Cardiac muscle cell (in vitro differentiated cells and primary cell): Measurements from ENCODE around the gene OR51F2. TPM values are rescaled to one million over a fixed set of nuclear protein-coding genes. Genes with fewer than 3 reads are reported as not detected.

Experiments used
- DNase-seq, 2 donors: peaks; one replicate each; pipeline versions ENCODE4 v3.0.0 to v3.0.0-alpha.2; 2010 to 2017; ENCODE audit warnings: low read depth in 1 of 2, low spot score in 1 of 2
- H3K27ac ChIP-seq: fragments of 200-600 bp; sonication (generic); 2 replicates; pipeline ENCODE4 v1.5.1; 2016
- H3K27me3 ChIP-seq: fragments of 200-600 bp; sonication (generic); 2 replicates; pipeline ENCODE4 v1.6.0; 2016; ENCODE audit warnings: control low read depth
- H3K36me3 ChIP-seq: fragments of 200-600 bp; sonication (generic); 2 replicates; pipeline ENCODE4 v1.5.1; 2016; ENCODE audit warnings: control low read depth
- H3K4me1 ChIP-seq: fragments of 200-600 bp; sonication (generic); 2 replicates; pipeline ENCODE4 v1.8.1; 2017; ENCODE audit warnings: low read depth, mild to moderate bottlenecking, mixed run types
- H3K4me3 ChIP-seq: fragments of 200-600 bp; sonication (generic); 2 replicates; pipeline ENCODE4 v1.5.1; 2016; ENCODE audit warnings: mild to moderate bottlenecking
- H3K9me3 ChIP-seq: fragments of 200-600 bp; sonication (generic); 2 replicates; pipeline ENCODE4 v1.5.1; 2017; ENCODE audit warnings: low read depth, mild to moderate bottlenecking, control low read depth
- CTCF ChIP-seq: IDR thresholded peaks from 2 replicates; pipeline ENCODE4 v1.5.1; 2012; ENCODE audit warnings: low read depth, mild to moderate bottlenecking, low read length
- polyA plus RNA-seq: library from polyadenylated mRNA; unstranded; fragments of >200 nt; fragmentation: Nextera tagmentation; extraction: Ambion mirVana; gene quantifications from 2 replicates; pipeline ENCODE4 v1.2.1, GENCODE V29; 2016
- total RNA-seq: library from RNA; depleted of rRNA; stranded (reverse); fragments of >200 nt; gene quantifications from 2 replicates; pipeline ENCODE4 v1.2.3, GENCODE V29; 2016

OR51F2 gene
- total and polyA plus RNA-seq, 2 experiments from 2014 or later, result not detected

- Histone ChIP-seq H3K36me3 (no peaks in the 10 kb centered on the region), H3K27ac (no peak overlapping the region), H3K27me3 (no peaks in the 10 kb centered on the region), H3K4me1 (no peaks in the 10 kb centered on the region), H3K9me3 (no peaks in the 10 kb centered on the region), H3K4me3 (no peak overlapping the region)
- DNase-seq, result no peak
- no peak for TF ChIP-seq CTCF
These were observed 12.6 kb upstream of the OR51F2 start for GRCh38 chr11:4808476-4808875.

GRCh38 chr11:4809246-4809645 lies 11.9 kb upstream of the OR51F2 start:
- H3K9me3 ChIP-seq, result no peaks in the 10 kb centered on the region
- H3K4me1 ChIP-seq, result no peaks in the 10 kb centered on the region
- H3K27ac ChIP-seq, result no peak overlapping the region
- H3K36me3 ChIP-seq, result no peaks in the 10 kb centered on the region
- H3K27me3 ChIP-seq, result no peaks in the 10 kb centered on the region
- no peak for DNase-seq
- TF ChIP-seq CTCF, result no peak
- H3K4me3 ChIP-seq, result no peak overlapping the region

DNA sequence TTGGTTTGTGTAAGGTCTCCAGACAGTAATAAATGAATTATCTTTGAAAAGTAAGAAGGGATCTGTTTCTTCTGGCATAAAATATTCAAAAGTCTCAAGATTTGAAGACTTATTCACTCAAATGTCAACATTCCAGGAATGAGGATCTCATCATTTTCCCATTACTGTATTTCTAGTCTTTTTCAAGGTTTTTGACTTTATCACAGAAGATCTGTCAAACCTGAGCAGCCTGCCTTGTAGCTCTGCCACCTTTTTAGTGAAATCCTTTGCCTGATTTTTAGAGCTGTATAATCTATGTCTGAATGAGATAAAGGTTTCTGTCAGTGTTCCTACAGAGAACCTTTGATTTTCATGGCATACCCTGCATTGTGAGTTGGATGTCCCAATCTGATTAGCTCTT lies 4.0 kb downstream of the OR51F2 start:
- no peaks in the 10 kb centered on the region for H3K27me3 ChIP-seq
- no peak for DNase-seq
- no peak overlapping the region for H3K27ac ChIP-seq
- no peak overlapping the region for H3K4me3 ChIP-seq
- H3K4me1 ChIP-seq, result no peaks in the 10 kb centered on the region
- TF ChIP-seq CTCF, result no peak
- no peaks in the 10 kb centered on the region for H3K36me3 ChIP-seq
- no peaks in the 10 kb centered on the region for H3K9me3 ChIP-seq

DNA sequence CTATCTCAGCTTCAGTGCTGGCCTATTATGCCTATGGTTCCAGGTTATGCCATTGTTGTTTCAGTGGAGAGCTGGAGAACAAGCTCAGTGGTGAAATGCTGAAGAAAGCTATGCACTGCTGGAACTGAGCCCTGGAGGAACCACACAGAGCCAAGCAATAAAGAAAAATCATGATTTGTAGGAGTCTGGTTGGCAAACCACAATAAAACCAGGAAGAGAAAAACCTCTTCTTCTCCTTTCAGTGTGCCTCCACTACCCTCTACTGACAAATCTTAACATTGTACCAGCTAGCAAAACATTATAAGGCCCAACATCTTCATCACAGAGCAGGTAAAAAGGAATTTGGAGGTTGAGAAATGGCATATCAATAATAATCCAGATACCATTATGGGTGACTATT lies 5.3 kb downstream of the OR51F2 start:
- H3K4me3 ChIP-seq, result no peak overlapping the region
- no peak overlapping the region for H3K27ac ChIP-seq
- no peak for DNase-seq
- no peaks in the 10 kb centered on the region for H3K36me3 ChIP-seq
- H3K4me1 ChIP-seq, result no peaks in the 10 kb centered on the region
- no peaks in the 10 kb centered on the region for H3K9me3 ChIP-seq
- no peak for TF ChIP-seq CTCF
- no peaks in the 10 kb centered on the region for H3K27me3 ChIP-seq

DNA sequence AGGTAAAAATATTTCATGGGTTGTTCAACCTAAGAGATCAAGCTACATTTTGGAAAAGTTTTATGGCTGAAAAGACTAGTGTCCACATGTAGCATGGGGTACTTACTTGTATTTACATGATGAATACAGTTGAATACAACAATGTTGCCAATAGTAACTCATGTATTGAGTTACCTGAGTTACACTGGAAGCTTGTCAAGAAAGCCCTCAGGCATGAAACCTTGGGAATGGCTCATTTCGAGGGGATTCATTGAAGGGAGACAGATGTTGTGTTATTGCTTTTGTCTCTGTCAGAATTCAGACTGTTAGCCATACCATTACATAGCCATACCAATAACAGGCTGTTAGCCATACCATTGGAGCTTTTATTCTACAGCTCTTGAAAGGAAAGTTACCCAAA lies 9.2 kb downstream of the OR51F2 start:
- H3K27ac ChIP-seq, result no peak overlapping the region

More for the DNA sequence above, 9.2 kb downstream of the OR51F2 start:
- Histone ChIP-seq H3K9me3 (no peaks in the 10 kb centered on the region), H3K27me3 (no peaks in the 10 kb centered on the region), H3K4me3 (no peak overlapping the region), H3K4me1 (no peaks in the 10 kb centered on the region), H3K36me3 (no peaks in the 10 kb centered on the region)
- DNase-seq, result no peak
- TF ChIP-seq CTCF, result no peak
